ENCODE data around the gene CYSLTR2. TPM values are rescaled to one million over a fixed set of nuclear protein-coding genes. Genes with fewer than 3 reads are reported as not detected.

CYSLTR2 gene
- total and polyA plus RNA-seq, 2 of the 8 experiments (the other 6 are each of a cell fraction or from before 2014, with no cell fraction given), result not detected

- TF ChIP-seq CHD7 (IDR thresholded peaks at IDR 0.05; ENCODE audit: insufficient replicate concordance, low read length) (no peak), TCF12 (IDR thresholded peaks at IDR 0.05; ENCODE audit: low read depth, low read length) (no peak), CEBPB (IDR thresholded peaks at IDR 0.05; ENCODE audit: low read depth, low read length) (no peak)
Measured at GRCh38 chr13:48653472-48653939, at the start of gene CYSLTR2 (continued).
